ENCODE results near the gene IGFL4. TPM values are rescaled to one million over a fixed set of nuclear protein-coding genes. Genes with fewer than 3 reads are reported as not detected.

Gene IGFL4
- total RNA-seq = not detected

DNA sequence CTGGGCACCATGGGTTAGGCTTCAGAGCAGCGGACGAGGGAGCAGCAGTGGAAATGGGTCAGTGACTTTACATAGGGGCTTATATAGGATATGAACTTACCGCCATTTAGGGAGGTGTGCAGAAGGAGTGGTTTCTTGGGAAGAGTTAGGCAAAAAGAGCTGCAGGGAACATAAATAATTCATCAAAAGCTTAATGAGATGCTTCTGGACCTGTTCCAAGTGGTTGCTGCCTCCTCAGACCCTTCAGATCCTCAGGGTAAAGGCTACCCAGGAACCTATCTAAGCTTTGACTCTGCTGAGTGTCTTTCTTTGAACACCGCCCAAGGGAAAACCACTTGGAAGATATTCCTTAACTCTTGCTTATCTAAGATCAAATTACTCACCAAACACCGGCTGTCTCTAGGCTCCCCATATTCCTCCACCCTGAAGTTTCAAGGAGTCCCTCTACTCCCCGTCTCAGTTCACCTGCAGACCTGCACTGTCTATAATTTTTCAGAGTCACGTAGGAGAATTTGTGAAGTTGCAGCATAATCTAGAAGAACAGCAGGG is at the start of gene IGFL4:
Gene IGFL4 (minus strand): TSS at position 51 of the 549 bp plus-strand sequence. CDS start 40 bp downstream, at position 11.
- TF ChIP-seq EP300 (IDR thresholded peaks at IDR 0.05; ENCODE audit: low read depth) (no peak), POLR2A (IDR thresholded peaks at IDR 0.05) (no peak), POLR2AphosphoS5 (IDR thresholded peaks at IDR 0.05) (no peak), CTCF (IDR thresholded peaks at IDR 0.05) (no peak)
- intact Hi-C loops (cut with DNase I; ENCODE audit: low total_unique reads) (no loop called here), in situ Hi-C loops (cut with MboI; ENCODE audit: low pct_ligation_motif_present in 1 of 4, low pct_unique_long_range_greater_than_20kb in 1 of 4, low sequenced_read_pairs in 3 of 4) (no loop called here)
- WGBS, 2 donors (ENCODE audit: low coverage in 1 of 2) = 54 to 67% methylated on average over 2 to 7 of the region's 7 CpGs
- H3K27ac ChIP-seq = no peak within 1 kb of the TSS
- peaks cover 7% of the 10 kb centered on the region for H3K27me3 ChIP-seq
- DNase-seq = no peak
- H3K4me1 ChIP-seq = peaks cover 0 to 5% (median 3%) of the 10 kb centered on the region in 4 donors
- no peak within 1 kb of the TSS for H3K4me3 ChIP-seq
- no peaks in the 10 kb centered on the region for H3K36me3 ChIP-seq
- no peaks in the 10 kb centered on the region for H3K9me3 ChIP-seq

DNA sequence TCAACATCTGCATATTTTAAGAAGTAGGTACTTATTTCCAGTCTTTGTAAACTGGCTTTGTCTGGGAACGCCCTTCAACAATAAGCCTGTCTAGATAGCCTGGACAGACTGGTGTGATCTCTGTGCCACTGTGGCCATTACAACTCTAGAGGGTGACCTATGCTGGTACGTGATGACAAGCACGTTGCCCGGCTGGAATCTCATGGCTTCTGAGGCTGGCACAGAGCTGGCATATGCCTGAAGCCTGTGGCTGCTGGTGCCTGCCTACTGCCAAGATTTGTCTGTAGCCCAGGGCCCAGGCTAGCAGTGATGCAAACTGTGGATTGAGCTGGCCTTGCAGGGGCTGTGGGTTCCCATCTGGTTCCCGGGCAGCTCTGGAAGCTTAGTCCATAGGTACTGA is 49.6 kb upstream of the IGFL4 start:
- no peak for TF ChIP-seq POLR2AphosphoS5 (IDR thresholded peaks at IDR 0.05)
- TF ChIP-seq POLR2A (IDR thresholded peaks at IDR 0.05) = no peak
- TF ChIP-seq EP300 (IDR thresholded peaks at IDR 0.05; ENCODE audit: low read depth) = no peak
- TF ChIP-seq CTCF (IDR thresholded peaks at IDR 0.05) = no peak
- intact Hi-C loops (cut with DNase I; ENCODE audit: low total_unique reads) (no loop called here), in situ Hi-C loops (cut with MboI; ENCODE audit: low pct_ligation_motif_present in 1 of 4, low pct_unique_long_range_greater_than_20kb in 1 of 4, low sequenced_read_pairs in 3 of 4) (loop anchor here in 2 of 4 donors (25.0 kb wide), 1 partner anchor 172 kb away; no protein-coding TSS in a partner anchor)
- Histone ChIP-seq H3K4me3 (no peak overlapping the region), H3K36me3 (no peaks in the 10 kb centered on the region), H3K9me3 (peaks cover 5 to 7% of the 10 kb centered on the region in 2 donors), H3K27me3 (peaks cover 9% of the 10 kb centered on the region), H3K27ac (no peak overlapping the region), H3K4me1 (no peaks in the 10 kb centered on the region)
- DNase-seq = no peak
- 78% methylated on average over 5 of the region's 5 CpGs; no CpG with 5 or more reads in 1 of the 2 donors for WGBS, 2 donors (ENCODE audit: low coverage in 1 of 2)

GRCh38 chr19:46089432-46089831 is 48.6 kb upstream of the IGFL4 start:
- WGBS, 2 donors (ENCODE audit: low coverage in 1 of 2) = 90 to 93% methylated on average over 1 of the region's 1 CpG
- in situ Hi-C loops (cut with MboI; ENCODE audit: low pct_ligation_motif_present in 1 of 4, low pct_unique_long_range_greater_than_20kb in 1 of 4, low sequenced_read_pairs in 3 of 4) = loop anchor here (5.0 to 25.0 kb wide), 4 partner anchors 103 to 175 kb away; no protein-coding TSS in a partner anchor
- intact Hi-C loops (cut with DNase I; ENCODE audit: low total_unique reads) = no loop called here

DNA sequence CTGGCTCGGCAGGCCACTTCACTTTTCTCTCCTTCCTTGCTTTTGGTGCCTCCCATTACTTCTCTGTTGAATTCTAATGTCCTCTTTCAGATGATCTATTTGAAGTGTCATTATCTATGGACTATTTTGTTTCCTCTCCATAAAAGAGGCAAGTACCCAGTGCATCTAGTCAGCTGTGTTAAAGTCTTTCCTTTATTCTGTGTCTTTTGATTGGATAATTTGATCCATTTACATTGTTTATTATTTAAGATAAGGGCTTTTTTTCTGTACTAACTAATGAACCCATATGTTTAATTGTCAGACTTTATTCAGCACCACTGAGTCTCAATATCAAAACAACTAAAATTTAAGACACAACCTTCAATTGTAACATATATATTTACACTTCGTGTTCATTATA is 47.3 kb upstream of the IGFL4 start:
- Histone ChIP-seq H3K9me3 (peaks cover 5 to 7% of the 10 kb centered on the region in 2 donors), H3K27me3 (peaks cover 9% of the 10 kb centered on the region), H3K4me1 (no peaks in the 10 kb centered on the region), H3K27ac (no peak overlapping the region), H3K4me3 (no peak overlapping the region), H3K36me3 (no peaks in the 10 kb centered on the region)
- in situ Hi-C loops (cut with MboI; ENCODE audit: low pct_ligation_motif_present in 1 of 4, low pct_unique_long_range_greater_than_20kb in 1 of 4, low sequenced_read_pairs in 3 of 4) (loop anchor here (5.0 to 25.0 kb wide), 4 partner anchors 104 to 177 kb away; no protein-coding TSS in a partner anchor), intact Hi-C loops (cut with DNase I; ENCODE audit: low total_unique reads) (no loop called here)
- WGBS, 2 donors (ENCODE audit: low coverage in 1 of 2) = 73 to 82% methylated on average over 1 to 2 of the region's 2 CpGs
- no peak for DNase-seq
- TF ChIP-seq CTCF (IDR thresholded peaks at IDR 0.05) = no peak
- no peak for TF ChIP-seq POLR2A (IDR thresholded peaks at IDR 0.05)
- no peak for TF ChIP-seq EP300 (IDR thresholded peaks at IDR 0.05; ENCODE audit: low read depth)
- TF ChIP-seq POLR2AphosphoS5 (IDR thresholded peaks at IDR 0.05) = no peak

More at GRCh38 chr19:46089432-46089831, 48.6 kb upstream of the IGFL4 start:
- Histone ChIP-seq H3K27ac (no peak overlapping the region), H3K4me1 (no peaks in the 10 kb centered on the region), H3K4me3 (no peak overlapping the region), H3K27me3 (peaks cover 11% of the 10 kb centered on the region), H3K9me3 (peaks cover 5 to 7% of the 10 kb centered on the region in 2 donors), H3K36me3 (no peaks in the 10 kb centered on the region)
- TF ChIP-seq EP300 (IDR thresholded peaks at IDR 0.05; ENCODE audit: low read depth) = no peak
- no peak for TF ChIP-seq CTCF (IDR thresholded peaks at IDR 0.05)
- TF ChIP-seq POLR2A (IDR thresholded peaks at IDR 0.05) = no peak
- no peak for TF ChIP-seq POLR2AphosphoS5 (IDR thresholded peaks at IDR 0.05)
- no peak for DNase-seq

Measured in transverse colon (tissue), 4 donors.